HEK293 (cell line): ENCODE results near the gene DR1.

Source experiments
- CTCF ChIP-seq: fragments of 450-650 bp; formaldehyde crosslinking; IDR thresholded peaks from 2 replicates; pipeline ENCODE4 v1.5.1; 2016; ENCODE audit warnings: missing biosample characterization, missing genetic modification characterization
- KLF10 ChIP-seq: fragments of 450-650 bp; IDR thresholded peaks from 2 replicates; pipeline ENCODE4 v1.5.1; 2018; ENCODE audit warnings: missing biosample characterization, mild to moderate bottlenecking, missing genetic modification characterization
- PATZ1 ChIP-seq: fragments of 450-650 bp; formaldehyde crosslinking; IDR thresholded peaks from 2 replicates; pipeline ENCODE4 v1.5.1; 2016; ENCODE audit warnings: missing biosample characterization, missing genetic modification characterization
- SP2 ChIP-seq: fragments of 450-650 bp; formaldehyde crosslinking; IDR thresholded peaks from 2 replicates; pipeline ENCODE4 v1.5.1; 2016; ENCODE audit warnings: missing biosample characterization, missing genetic modification characterization
- YY1 ChIP-seq: fragments of 450-650 bp; formaldehyde crosslinking; IDR thresholded peaks from 2 replicates; pipeline ENCODE4 v1.5.1; 2018; ENCODE audit warnings: missing biosample characterization, missing genetic modification characterization
- ZNF146 ChIP-seq: fragments of 450-650 bp; formaldehyde crosslinking; IDR thresholded peaks from 2 replicates; pipeline ENCODE4 v1.5.1; 2016; ENCODE audit warnings: missing biosample characterization, missing genetic modification characterization
- ZSCAN4 ChIP-seq: fragments of 450-650 bp; formaldehyde crosslinking; IDR thresholded peaks from 2 replicates; pipeline ENCODE4 v1.5.1; 2017; ENCODE audit warnings: missing biosample characterization, missing genetic modification characterization

- no peak for TF ChIP-seq PATZ1
- TF ChIP-seq CTCF (tag by site-specific recombination), result no peak
- TF ChIP-seq ZSCAN4 (tag by site-specific recombination), result no peak
- no peak for TF ChIP-seq YY1 (tag by site-specific recombination)
- no peak for TF ChIP-seq SP2
- no peak for TF ChIP-seq KLF10 (tag by site-specific recombination)
- no peak for TF ChIP-seq ZNF146 (tag by site-specific recombination)
These were observed 20.1 kb downstream of the DR1 start for GRCh38 chr1:93365813-93366212.
